HEK293T (cell line): ENCODE data around the gene SLC35F3.

Experiments
- FOXK2 ChIP-seq: fragments of 450-650 bp; IDR thresholded peaks from 2 replicates; pipeline ENCODE4 v1.6.1; 2016; ENCODE audit warnings: mild to moderate bottlenecking
- FOXM1 ChIP-seq: fragments of 450-650 bp; IDR thresholded peaks from 2 replicates; pipeline ENCODE4 v1.6.1; 2017; ENCODE audit warnings: mild to moderate bottlenecking, borderline replicate concordance
- SP1 ChIP-seq: fragments of 450-650 bp; IDR thresholded peaks from 2 replicates; pipeline ENCODE4 v1.6.1; 2017
- SUZ12 ChIP-seq: fragments of 450-650 bp; IDR thresholded peaks from 2 replicates; pipeline ENCODE4 v1.6.1; 2016; ENCODE audit warnings: mild to moderate bottlenecking

DNA sequence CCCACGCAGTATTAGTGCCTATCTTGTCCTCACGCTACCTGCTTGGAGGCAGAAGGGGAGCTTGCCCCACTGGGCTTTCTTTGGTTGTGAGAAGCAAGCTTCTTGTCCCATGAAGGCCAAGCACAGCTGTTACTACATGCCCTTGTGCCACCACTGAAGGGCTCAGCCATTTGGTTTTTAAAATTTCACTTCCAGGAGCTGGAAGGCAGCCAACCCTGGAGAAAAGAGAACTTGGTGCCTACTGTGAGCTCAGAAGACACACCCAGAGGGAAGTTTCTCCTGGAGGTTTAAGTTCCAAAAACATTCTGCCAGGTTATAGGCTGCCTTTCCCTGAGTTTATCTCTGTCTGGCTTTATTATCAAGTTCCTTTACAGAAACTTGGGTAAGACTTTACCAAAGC is 187.4 kb downstream of the SLC35F3 start:
- TF ChIP-seq SUZ12: no peak
- TF ChIP-seq FOXK2: no peak
- no peak for TF ChIP-seq SP1
- TF ChIP-seq FOXM1: no peak
